ENCODE data around the gene C9orf72. TPM values are rescaled to one million over a fixed set of nuclear protein-coding genes. Genes with fewer than 3 reads are reported as not detected.

The C9orf72 gene
- polyA plus RNA-seq, 2 of the 4 experiments (the other 2 are of a cell fraction), result 4.0 to 16.4 TPM

GRCh38 chr9:27533311-27533710, 40.0 kb downstream of the C9orf72 start:
- Histone ChIP-seq H3K4me2 (no peak overlapping the region), H3K4me1 (peaks cover 18% of the 10 kb centered on the region), H3K9me3 (no peaks in the 10 kb centered on the region), H3K4me3 (no peak overlapping the region), H3K27ac (no peak overlapping the region)
- TF ChIP-seq PBX3 (IDR thresholded peaks at IDR 0.05) (no peak), ZNF302 (CRISPR knock-in tag; IDR thresholded peaks at IDR 0.05) (no peak), ESRRA (IDR thresholded peaks at IDR 0.05; ENCODE audit: borderline replicate concordance, low read length) (no peak), CHD4 (IDR thresholded peaks at IDR 0.05; ENCODE audit: borderline replicate concordance) (no peak), RARB (CRISPR knock-in tag; IDR thresholded peaks at IDR 0.05) (no peak), JUNB (IDR thresholded peaks at IDR 0.05) (no peak), RAD21 (conservative IDR thresholded peaks at IDR 0.05 in 1 of 2, IDR thresholded peaks at IDR 0.05 in 1 of 2) (no peak)
- ChIA-PET CTCF (interaction anchor here (0.9 to 19.4 kb wide), 4 partner anchors 12 to 209 kb away, joined by 3 to 266 read pairs (median 34); no protein-coding TSS in a partner anchor), POLR2A (interaction anchor here (0.6 kb wide), 1 partner anchor 61 kb away, joined by 3 read pairs; no protein-coding TSS in a partner anchor)
- no peak for ATAC-seq
- no peak for DNase-seq (ENCODE audit: low read depth in 1 of 2, low spot score in 1 of 2)
- no peak for FAIRE-seq
- WGBS (ENCODE audit: missing lambda C conversion rate), result 66% methylated on average over 1 of the region's 1 CpG

DNA sequence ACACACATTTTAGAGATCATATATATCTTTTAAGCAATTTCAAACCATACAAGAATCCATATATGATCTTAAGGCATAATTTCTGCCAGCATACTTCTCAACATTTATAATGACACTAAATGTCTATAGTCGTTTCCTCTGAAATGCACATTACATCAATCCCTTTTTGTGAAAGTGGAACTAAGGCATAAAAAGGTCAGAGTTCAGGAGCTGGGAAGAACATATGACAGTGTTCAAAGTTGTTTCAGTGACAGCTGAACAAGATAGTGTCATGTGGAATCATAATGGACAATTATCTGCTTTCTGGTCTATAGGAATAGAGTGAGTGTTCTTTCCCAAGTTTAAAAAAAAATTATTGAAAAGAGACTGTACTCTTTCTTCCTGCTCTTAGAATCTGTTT, 41.2 kb downstream of the C9orf72 start:
- ChIA-PET POLR2A (no interaction called here), CTCF (interaction anchor here (0.7 to 19.4 kb wide), 4 partner anchors 14 to 199 kb away, joined by 4 to 266 read pairs (median 35); no protein-coding TSS in a partner anchor)
- WGBS (ENCODE audit: missing lambda C conversion rate), result 37% methylated on average over 1 of the region's 1 CpG
- no peaks in the 10 kb centered on the region for H3K9me3 ChIP-seq
- no peak for FAIRE-seq
- no peak for ATAC-seq
- no peak for TF ChIP-seq TFCP2L1 (CRISPR knock-in tag; IDR thresholded peaks at IDR 0.05)
- peaks cover 6% of the 10 kb centered on the region; the same call in 2 of the 3 replicates for H3K4me1 ChIP-seq
- H3K4me2 ChIP-seq, result no peak overlapping the region
- H3K27ac ChIP-seq, result no peak overlapping the region
- no peak overlapping the region for H3K4me3 ChIP-seq
- DNase-seq (ENCODE audit: low read depth in 1 of 2, low spot score in 1 of 2), result no peak

DNA sequence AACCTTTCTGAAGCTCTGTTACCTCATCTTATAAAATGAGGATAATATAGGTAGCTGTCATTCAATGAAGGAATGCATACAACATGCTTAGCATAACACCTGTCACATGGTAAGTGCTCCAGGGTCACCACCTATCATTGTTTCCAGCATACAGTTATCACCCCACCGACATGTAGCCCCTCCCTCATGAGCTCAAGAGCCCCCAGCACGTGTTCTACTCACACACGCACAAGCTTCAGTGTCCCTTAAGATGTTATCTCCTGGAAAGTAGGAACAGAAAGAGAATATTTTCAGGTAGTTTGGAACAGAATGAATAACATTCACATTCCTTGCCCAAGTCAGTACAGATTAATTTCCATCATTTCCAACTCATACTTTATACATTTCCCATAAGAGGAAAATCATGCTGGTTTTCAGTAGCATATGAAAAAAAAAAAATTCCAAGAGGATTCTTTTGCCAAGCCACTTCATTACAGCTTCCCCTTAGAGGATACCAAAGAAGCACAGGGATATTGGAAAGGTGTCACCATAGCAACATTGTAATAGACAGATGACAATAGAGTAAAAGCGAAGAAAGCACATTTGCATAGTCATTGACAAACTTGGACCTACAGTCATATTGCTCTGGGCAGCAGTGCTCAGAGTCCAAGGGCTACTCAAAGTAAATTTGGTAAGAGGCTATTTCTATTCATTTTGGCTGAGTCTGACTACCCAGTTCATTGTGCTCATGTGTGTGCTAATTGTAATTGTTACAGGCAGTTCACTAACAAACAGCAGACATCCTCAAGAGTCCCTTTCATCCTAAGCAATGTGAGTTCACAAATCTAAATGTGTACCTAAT, 42.1 kb downstream of the C9orf72 start:
- POLR2A ChIA-PET, result no interaction called here

DNA sequence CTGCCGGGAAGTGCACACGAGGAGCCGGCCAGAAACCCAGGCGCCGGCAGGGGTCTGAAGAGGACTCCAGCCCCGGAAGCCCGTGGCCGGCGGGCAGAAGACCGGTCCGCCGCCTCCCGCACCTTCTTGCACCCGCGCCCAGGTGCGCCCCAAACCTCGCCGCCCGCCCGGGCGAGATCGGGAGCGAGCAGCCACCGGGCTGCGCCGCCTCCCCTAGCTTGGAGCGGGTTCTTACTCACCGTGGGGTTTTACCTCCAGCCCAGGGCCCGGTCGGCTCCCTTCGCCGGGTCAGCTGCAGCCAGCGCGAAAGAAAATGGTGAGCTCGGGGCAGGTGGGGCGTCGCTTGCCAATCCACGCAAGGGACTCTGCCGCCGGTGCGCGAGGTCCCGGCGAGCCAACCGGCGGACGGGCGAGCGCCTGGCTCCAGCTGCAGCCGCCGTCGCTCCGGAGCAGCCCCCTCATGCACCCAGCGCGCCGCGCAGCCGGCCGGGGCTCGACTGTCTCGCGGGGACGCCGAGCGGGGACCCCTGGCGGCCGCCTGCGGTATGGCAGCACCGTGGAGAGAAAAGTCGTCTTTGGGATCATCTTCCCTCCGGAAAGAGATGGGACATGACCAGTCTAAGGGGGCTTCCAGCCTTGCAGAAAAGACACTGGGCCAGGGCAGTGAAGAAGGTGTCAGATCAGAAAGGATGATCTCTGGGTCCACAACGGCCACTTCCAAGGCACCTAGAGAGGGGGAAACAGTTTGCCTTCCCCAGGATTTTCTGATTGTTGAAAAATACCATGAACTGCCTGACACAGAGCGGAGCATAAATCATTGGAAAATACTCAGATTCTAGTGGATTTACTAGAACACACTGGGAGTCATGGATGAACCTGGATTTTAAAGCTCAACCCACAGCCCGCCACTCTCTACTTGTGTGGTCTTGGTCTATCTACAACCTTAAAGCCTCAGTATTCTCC, 43.7 kb downstream of the C9orf72 start, which contains the start of gene MOB3B:
TSS of gene MOB3B (minus strand) at position 499 of the 963 bp plus-strand sequence. CDS start 74,264 bp downstream, outside the sequence.
- H3K4me2 ChIP-seq, result peak within 1 kb of the TSS; percentile 86
- H3K4me3 ChIP-seq, result peak within 1 kb of the TSS; percentile 70
- DNase-seq (ENCODE audit: low read depth in 1 of 2, low spot score in 1 of 2) (peak; percentile 65 to 76), ATAC-seq (peak; percentile 89 to 96), FAIRE-seq (no peak)
- peak within 1 kb of the TSS; percentile 74 to 86 for H3K27ac ChIP-seq
- POLR2A ChIA-PET, result interaction anchor here (1.1 to 1.6 kb wide), 3 partner anchors 10 to 196 kb away, joined by 3 to 9 read pairs (median 3); no protein-coding TSS in a partner anchor
- H3K4me1 ChIP-seq, result peaks cover 3% of the 10 kb centered on the region; the same call in 1 of the 3 replicates
- CTCF ChIA-PET, result interaction anchor here (0.5 to 19.4 kb wide), 54 partner anchors 9 to 627 kb away, joined by 3 to 266 read pairs (median 3); no protein-coding TSS in a partner anchor
- no peaks in the 10 kb centered on the region for H3K9me3 ChIP-seq
- 8% methylated on average over 28 of the region's 74 CpGs for WGBS (ENCODE audit: missing lambda C conversion rate)
- TF ChIP-seq FOSL2 (IDR thresholded peaks at IDR 0.05), result no peak
- no peak for TF ChIP-seq FOSL2 (CRISPR knock-in tag; IDR thresholded peaks at IDR 0.05)
- TF ChIP-seq MAZ (IDR thresholded peaks at IDR 0.05; ENCODE audit: borderline replicate concordance, low read depth, low read length), result no peak
- TF ChIP-seq FOXS1 (CRISPR knock-in tag; IDR thresholded peaks at IDR 0.05), result no peak
- no peak for TF ChIP-seq CHD2 (IDR thresholded peaks at IDR 0.05; ENCODE audit: low read length, partially characterized antibody)
- TF ChIP-seq HMGXB4 (CRISPR knock-in tag; IDR thresholded peaks at IDR 0.05; ENCODE audit: borderline replicate concordance), result no peak
- no peak for TF ChIP-seq HOXB13 (CRISPR knock-in tag; IDR thresholded peaks at IDR 0.05; ENCODE audit: low read depth)
- TF ChIP-seq MAFK (IDR thresholded peaks at IDR 0.05; ENCODE audit: partially characterized antibody), result no peak
- TF ChIP-seq E2F6 (IDR thresholded peaks at IDR 0.05; ENCODE audit: borderline replicate concordance, low read depth), result no peak
- TF ChIP-seq CHD4 (IDR thresholded peaks at IDR 0.05; ENCODE audit: borderline replicate concordance), result no peak
- no peak for TF ChIP-seq PHF8 (IDR thresholded peaks at IDR 0.05; ENCODE audit: borderline replicate concordance, low read depth)

More for the DNA sequence above, 42.1 kb downstream of the C9orf72 start:
- FAIRE-seq (no peak), DNase-seq (ENCODE audit: low read depth in 1 of 2, low spot score in 1 of 2) (no peak), ATAC-seq (no peak)
- Histone ChIP-seq H3K9me3 (no peaks in the 10 kb centered on the region), H3K4me3 (no peak overlapping the region), H3K27ac (no peak overlapping the region), H3K4me2 (no peak overlapping the region), H3K4me1 (peaks cover 3% of the 10 kb centered on the region; the same call in 1 of the 3 replicates)
- TF ChIP-seq HDAC2 (IDR thresholded peaks at IDR 0.05), result no peak
- no peak for TF ChIP-seq NPAS2 (CRISPR knock-in tag; IDR thresholded peaks at IDR 0.05; ENCODE audit: borderline replicate concordance)
- TF ChIP-seq, protein P1, sequence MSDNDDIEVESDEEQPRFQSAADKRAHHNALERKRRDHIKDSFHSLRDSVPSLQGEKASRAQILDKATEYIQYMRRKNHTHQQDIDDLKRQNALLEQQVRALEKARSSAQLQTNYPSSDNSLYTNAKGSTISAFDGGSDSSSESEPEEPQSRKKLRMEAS (IDR thresholded peaks at IDR 0.05), result no peak
- no peak for TF ChIP-seq GATA3 (IDR thresholded peaks at IDR 0.05; ENCODE audit: borderline replicate concordance)
- TF ChIP-seq SREBF2 (IDR thresholded peaks at IDR 0.05), result no peak
- TF ChIP-seq NR3C1 (IDR thresholded peaks at IDR 0.05), result no peak
- TF ChIP-seq RFX5 (IDR thresholded peaks at IDR 0.05), result no peak
- no peak for TF ChIP-seq EP300 (IDR thresholded peaks at IDR 0.05)
- no peak for TF ChIP-seq KDM1A (IDR thresholded peaks at IDR 0.05; ENCODE audit: low read depth)
- TF ChIP-seq ZC3H11A (IDR thresholded peaks at IDR 0.05), result no peak
- no peak for TF ChIP-seq POLR2A (IDR thresholded peaks at IDR 0.05; ENCODE audit: low read length)
- no peak for TF ChIP-seq JUNB (IDR thresholded peaks at IDR 0.05)
- CTCF ChIA-PET, result interaction anchor here (0.5 to 19.4 kb wide), 13 partner anchors 8 to 198 kb away, joined by 3 to 266 read pairs (median 6); no protein-coding TSS in a partner anchor
- 43% methylated on average over 4 of the region's 4 CpGs for WGBS (ENCODE audit: missing lambda C conversion rate)

Data from A549 (cell line).